Stimulated activated CD8-positive, alpha-beta memory T cell treated with anti-CD3 and anti-CD28 coated beads, Interleukin-12 subunit alpha, Interleukin-12 subunit beta, amount 100 ng/mL, for 24 hours (primary cell): Measurements from ENCODE around the gene FBN3.
"Not testable (repeated sequence)": the region's sequence is repeated elsewhere in the genome, so short reads cannot be mapped to it uniquely, and the experiment has no call there.

ENCODE experiments used
- DNase-seq: peaks from one replicate; pipeline ENCODE4 v3.0.0-alpha.2; 2020; ENCODE audit errors: extremely low read depth

Gene FBN3

GRCh38 chr19:8056533-8056932 is 92.9 kb downstream of the FBN3 start:
- no peak for DNase-seq

GRCh38 chr19:8054169-8054568 is 95.2 kb downstream of the FBN3 start:
- no peak for DNase-seq

GRCh38 chr19:8052464-8052859 is 96.9 kb downstream of the FBN3 start, which contains the start of gene CCL25:
CCL25 (plus strand) TSS chr19:8052760; CDS start chr19:8053050, 290 bp downstream.
- DNase-seq: no peak

GRCh38 chr19:8050274-8051096 is 98.9 kb downstream of the FBN3 start:
- DNase-seq: peak; percentile 76

- DNase-seq: no peak
Observed at GRCh38 chr19:8046569-8047165, 102.7 kb downstream of the FBN3 start.

GRCh38 chr19:8045872-8046568 is 103.4 kb downstream of the FBN3 start:
- DNase-seq: no peak

- no peak for DNase-seq
Observed at GRCh38 chr19:8044018-8044417, 105.4 kb downstream of the FBN3 start.

GRCh38 chr19:8042900-8043299 is 106.5 kb downstream of the FBN3 start:
- DNase-seq: no peak

- DNase-seq: no peak
Observed at GRCh38 chr19:8041531-8041931, 107.9 kb downstream of the FBN3 start.

- DNase-seq: no peak
Observed at GRCh38 chr19:8039231-8039630, 110.2 kb downstream of the FBN3 start.

GRCh38 chr19:8038815-8039214 is 110.6 kb downstream of the FBN3 start:
- DNase-seq: no peak

GRCh38 chr19:8036434-8037099 is 112.8 kb downstream of the FBN3 start:
- DNase-seq: no peak

GRCh38 chr19:8034178-8034525 is 115.2 kb downstream of the FBN3 start:
- DNase-seq: no peak

- not testable (repeated sequence) for DNase-seq
Observed at GRCh38 chr19:8033287-8034177, 115.9 kb downstream of the FBN3 start.

GRCh38 chr19:8030960-8031359 is 118.4 kb downstream of the FBN3 start:
- no peak for DNase-seq

GRCh38 chr19:8028951-8029491 is 120.4 kb downstream of the FBN3 start:
- no peak for DNase-seq

- DNase-seq: no peak
Observed at GRCh38 chr19:8025316-8025715, 124.1 kb downstream of the FBN3 start.

GRCh38 chr19:8024256-8024655 is 125.1 kb downstream of the FBN3 start:
- DNase-seq: not testable (repeated sequence)

- no peak for DNase-seq
Observed at GRCh38 chr19:8023371-8023770, 126.0 kb downstream of the FBN3 start.

- DNase-seq: no peak
Observed at GRCh38 chr19:8022275-8022674, 127.1 kb downstream of the FBN3 start.

- DNase-seq: no peak
Observed at GRCh38 chr19:8021374-8021773, 128.0 kb downstream of the FBN3 start.
